Sigmoid colon (tissue), 4 donors: Measurements from ENCODE around the gene AKR1A1.

Experiments
- POLR2A ChIP-seq, 2 donors: fragments of 450-650 bp; IDR thresholded peaks; one replicate each; pipeline ENCODE4 v1.6.1; 2016; ENCODE audit warnings: antibody characterized with exemption in 2 of 2, mild to moderate bottlenecking in 2 of 2, moderate library complexity in 2 of 2
- POLR2AphosphoS5 ChIP-seq, 4 donors: sonication (generic); formaldehyde crosslinking; IDR thresholded peaks; one replicate each; pipeline ENCODE4 v1.6.1; 2017; ENCODE audit warnings: antibody characterized with exemption in 4 of 4

- TF ChIP-seq POLR2A (IDR thresholded peaks at IDR 0.05) (no peak), POLR2AphosphoS5 (IDR thresholded peaks at IDR 0.05) (no peak)
Measured at GRCh38 chr1:45552331-45552730, 1.7 kb downstream of the AKR1A1 start.
